Parietal lobe (tissue), 1 donor: ENCODE measurements around the gene FAM236C. TPM values are rescaled to one million over a fixed set of nuclear protein-coding genes. Genes with fewer than 3 reads are reported as not detected.

ENCODE experiments used
- total RNA-seq: library from RNA; depleted of rRNA; stranded (reverse); fragments of >200 nt; gene quantifications from one replicate; pipeline ENCODE4 v1.2.3, GENCODE V29; 2014

The FAM236C gene
- not detected for total RNA-seq

GRCh38 chrX:72912315-72912714 is at the start of gene FAM236C:
Gene FAM236C, plus strand, starts transcription at chrX:72912615. Its CDS starts 100 bp downstream, at chrX:72912715.

DNA sequence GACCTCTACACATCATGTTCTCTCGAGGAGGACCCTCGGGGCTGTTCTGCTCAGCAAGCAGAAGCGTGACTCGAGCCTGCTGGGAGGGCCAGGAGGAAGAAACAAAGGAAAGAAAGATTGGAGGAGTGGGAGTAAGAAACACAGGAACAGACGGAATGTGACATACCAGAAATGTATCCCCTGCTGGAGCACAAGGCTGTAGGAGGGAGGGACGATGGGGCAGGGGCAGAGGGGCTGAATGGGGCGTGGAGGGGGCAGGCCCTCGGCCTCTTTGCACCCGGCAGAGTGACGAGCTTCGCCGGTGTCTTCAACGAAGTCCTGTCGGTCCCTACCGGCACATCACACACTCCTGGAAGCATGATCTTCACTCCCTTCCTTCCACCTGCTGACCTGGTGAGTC is 25.5 kb downstream of the FAM236C start, which contains the start of gene FAM236A:
TSS of gene FAM236A (plus strand) at position 301 of the 400 bp plus-strand sequence. CDS start at position 358, 57 bp downstream.

DNA sequence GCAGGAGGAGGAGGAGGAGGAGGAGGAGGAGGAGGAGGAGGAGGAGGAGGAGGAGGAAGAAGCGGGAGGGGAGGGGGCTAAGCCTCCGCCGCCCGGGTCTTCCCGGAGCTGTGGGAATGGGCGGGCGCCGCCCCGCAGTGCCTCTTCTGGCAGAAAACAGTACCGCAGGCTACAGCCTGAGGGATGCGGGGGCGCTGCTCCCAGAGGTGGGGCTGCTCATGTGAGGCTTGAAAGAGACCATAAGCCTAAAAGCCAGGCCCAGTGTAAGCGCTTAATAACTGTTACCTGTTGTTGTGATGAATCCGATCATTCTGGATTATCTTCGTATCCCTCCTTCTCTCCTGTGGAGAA is 31.4 kb downstream of the FAM236C start, which contains the start of gene DMRTC1:
TSS of gene DMRTC1 (minus strand) at position 19 of the 351 bp plus-strand sequence. CDS start 68,143 bp downstream, outside the sequence.

Other genes starting within 250 kb of the FAM236C start
- 4.7 TPM for gene PHKA1, start 198.3 kb upstream of the FAM236C start, total RNA-seq
- gene DMRTC1B, start 135.7 kb upstream of the FAM236C start, total RNA-seq: 0.94 TPM
- not detected for gene FAM236B, start 130.0 kb upstream of the FAM236C start, total RNA-seq
- not detected for gene FAM236D, start 104.4 kb upstream of the FAM236C start, total RNA-seq
- gene FAM236A, start 25.6 kb downstream of the FAM236C start, total RNA-seq: not detected
- gene DMRTC1, start 31.2 kb downstream of the FAM236C start, total RNA-seq: not detected
- gene PABPC1L2B, start 90.3 kb downstream of the FAM236C start, total RNA-seq: not detected
- gene PABPC1L2A, start 166.9 kb downstream of the FAM236C start, total RNA-seq: 0.94 TPM